ENCODE measurements around the gene TACSTD2.
"Not testable (repeated sequence)": the region's sequence is repeated elsewhere in the genome, so short reads cannot be mapped to it uniquely, and the experiment has no call there.

Gene TACSTD2

GRCh38 chr1:58586271-58586670, 9.2 kb upstream of the TACSTD2 start:
- no peak for DNase-seq

DNA sequence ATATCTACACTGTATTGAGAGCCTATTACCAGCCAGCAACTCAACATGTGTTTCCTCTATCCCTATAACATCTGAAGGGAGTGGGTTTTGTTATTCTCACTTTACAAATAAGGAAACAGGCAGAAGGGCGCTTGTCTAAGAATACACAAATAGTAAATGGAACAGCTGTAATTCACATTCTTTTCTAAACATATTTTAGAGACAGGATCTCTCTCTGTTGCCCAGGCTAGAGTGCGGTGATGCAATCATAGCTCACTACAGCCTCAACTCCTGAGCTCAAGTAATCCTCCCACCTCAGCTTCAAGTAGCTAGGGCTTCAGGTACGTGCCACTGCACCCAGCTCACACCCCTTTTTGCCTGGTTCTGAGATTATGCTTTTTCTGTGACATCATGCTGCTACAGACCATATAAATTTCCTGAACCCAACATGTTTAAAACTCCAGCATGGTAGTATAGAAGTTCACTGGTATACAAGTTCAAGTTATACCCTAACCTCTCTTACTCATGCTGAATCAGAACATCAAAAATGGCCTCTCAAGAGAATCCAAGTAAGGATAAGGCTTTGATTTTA, 8.6 kb upstream of the TACSTD2 start:
- no peak for DNase-seq

GRCh38 chr1:58585166-58585565, 8.1 kb upstream of the TACSTD2 start:
- DNase-seq = no peak

- no peak for DNase-seq
Observed at GRCh38 chr1:58584082-58584895, 7.2 kb upstream of the TACSTD2 start.

DNA sequence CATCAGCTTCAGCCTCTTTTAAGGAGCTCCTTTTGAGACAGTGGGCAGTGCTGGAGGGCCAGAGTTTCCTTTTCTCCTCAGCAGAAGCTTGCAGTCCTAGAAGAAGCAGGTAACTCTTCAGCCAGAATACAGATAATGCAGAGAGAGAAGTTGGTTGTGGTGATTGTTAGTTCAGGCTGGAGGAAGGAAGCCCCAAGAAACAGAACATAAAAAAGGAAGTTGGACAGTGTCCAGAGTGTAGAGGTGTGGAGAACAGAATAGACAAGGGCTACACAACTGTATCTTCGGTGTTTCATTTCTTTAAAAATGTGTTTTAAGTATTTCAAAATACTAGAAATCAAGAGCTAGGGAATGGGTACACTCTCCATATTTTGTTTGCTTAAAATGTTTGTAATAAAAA, 6.4 kb upstream of the TACSTD2 start:
- DNase-seq = no peak

- not testable (repeated sequence) for DNase-seq
Observed at GRCh38 chr1:58582143-58582542, 5.1 kb upstream of the TACSTD2 start.

DNA sequence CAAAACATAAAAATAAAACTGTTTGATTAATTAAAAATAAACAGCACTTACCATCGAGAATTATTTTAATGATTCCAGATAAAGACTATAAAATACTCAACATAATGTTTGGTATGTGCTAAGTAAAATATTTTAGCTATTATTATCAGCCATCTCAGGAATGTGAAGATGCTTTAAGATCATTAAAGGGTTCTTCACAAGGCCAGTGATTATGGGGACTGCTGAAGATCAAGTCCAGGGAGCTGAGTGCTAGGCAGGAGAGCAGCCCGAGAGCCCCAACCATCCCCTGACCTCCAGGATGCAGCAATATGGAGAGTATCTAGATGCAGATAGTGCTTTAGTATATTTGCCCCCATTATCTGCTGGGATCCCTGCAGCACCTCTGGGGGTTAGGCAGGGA, 4.6 kb upstream of the TACSTD2 start:
- no peak for DNase-seq

- DNase-seq = no peak
Observed at GRCh38 chr1:58580186-58580585, 3.1 kb upstream of the TACSTD2 start.

GRCh38 chr1:58577654-58578030, 590 bp upstream of the TACSTD2 start:
- no peak for DNase-seq

GRCh38 chr1:58576325-58576726, 726 bp downstream of the TACSTD2 start:
- no peak for DNase-seq

DNA sequence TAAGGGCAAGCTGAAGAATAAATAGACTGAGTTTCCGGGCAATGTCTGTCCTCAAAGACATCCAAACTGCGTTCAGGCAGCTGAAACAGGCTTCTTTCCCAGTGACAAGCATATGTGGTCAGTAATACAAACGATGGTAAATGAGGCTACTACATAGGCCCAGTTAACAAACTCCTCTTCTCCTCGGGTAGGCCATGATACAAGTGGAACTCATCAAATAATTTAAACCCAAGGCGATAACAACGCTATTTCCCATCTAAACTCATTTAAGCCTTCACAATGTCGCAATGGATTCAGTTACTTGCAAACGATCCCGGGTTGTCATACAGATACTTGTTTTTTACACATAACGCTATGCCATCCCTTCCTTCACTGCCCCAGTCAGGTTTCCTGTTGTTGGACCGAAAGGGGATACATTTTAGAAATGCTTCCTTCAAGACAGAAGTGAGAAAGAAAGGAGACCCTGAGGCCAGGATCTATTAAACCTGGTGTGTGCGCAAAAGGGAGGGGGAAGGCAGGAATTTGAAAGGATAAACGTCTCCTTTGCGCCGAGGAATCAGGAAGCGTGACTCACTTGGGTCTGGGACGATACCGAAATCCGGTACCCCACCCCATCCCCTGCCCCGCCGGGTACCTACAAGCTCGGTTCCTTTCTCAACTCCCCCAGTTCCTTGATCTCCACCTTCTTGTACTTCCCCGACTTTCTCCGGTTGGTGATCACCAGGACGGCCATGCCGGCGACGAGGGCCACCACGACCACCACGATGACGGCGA, 1.3 kb downstream of the TACSTD2 start:
- no peak for DNase-seq

DNA sequence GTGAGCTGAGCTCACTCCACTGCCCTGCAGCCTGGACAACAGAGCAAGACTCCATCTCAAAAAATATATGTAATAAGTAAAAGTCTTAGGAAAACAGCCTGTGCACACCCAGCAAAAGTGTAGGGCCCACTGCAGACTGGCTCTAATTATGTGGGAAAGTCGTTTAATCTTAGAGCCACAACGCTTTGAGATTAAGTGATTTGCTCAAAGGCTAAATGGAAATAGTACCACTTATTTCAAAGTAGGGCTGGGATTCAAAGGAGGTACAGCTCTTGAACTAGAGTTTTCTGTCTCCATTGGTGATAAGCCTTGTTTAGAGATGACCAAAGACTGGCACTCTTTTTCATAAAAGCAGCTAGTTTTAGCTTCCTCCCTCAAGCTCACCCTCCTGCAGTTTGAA, 2.2 kb downstream of the TACSTD2 start:
- DNase-seq = no peak

DNA sequence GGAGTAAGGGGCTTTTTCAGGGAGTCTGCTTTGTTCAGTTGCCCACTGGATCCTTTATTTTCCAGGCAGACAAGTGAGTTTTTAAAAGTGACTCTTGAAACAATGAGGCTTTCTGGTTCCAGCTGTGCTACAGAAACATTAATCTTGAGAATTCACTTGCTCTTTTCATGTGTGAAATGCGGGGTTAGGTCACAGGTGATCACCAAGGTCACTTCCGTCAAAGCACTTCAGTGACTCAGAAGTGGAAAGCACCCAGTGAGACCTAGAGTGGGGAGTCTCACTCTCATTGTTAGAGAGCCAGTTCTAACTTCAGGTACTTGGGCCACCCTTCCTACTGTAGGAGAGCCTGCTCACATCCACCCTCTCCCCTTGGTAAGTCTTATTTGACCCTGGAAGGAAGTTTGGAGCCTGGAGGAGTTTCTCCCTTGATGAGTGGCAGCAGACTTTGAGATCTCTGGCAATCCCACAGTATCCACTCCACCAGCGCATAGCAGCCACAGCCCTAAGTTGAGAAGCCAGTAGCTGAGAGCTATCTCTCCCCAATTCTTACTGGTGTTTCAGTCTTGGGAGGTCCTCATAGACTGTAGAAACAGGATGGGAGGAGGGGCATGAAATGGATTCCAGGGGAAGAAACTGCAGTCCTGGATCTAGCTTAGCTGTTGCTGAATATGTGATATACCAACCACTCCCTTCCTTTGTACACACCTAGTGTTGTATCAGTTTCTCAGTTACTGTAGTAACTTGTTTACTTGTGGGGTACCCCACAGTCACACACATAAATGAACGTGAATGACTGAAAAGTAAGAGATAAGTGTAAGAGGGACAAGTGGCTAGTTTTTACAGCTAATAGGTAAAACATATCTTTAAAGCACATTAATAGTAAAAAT, 3.1 kb downstream of the TACSTD2 start:
- no peak for DNase-seq

DNA sequence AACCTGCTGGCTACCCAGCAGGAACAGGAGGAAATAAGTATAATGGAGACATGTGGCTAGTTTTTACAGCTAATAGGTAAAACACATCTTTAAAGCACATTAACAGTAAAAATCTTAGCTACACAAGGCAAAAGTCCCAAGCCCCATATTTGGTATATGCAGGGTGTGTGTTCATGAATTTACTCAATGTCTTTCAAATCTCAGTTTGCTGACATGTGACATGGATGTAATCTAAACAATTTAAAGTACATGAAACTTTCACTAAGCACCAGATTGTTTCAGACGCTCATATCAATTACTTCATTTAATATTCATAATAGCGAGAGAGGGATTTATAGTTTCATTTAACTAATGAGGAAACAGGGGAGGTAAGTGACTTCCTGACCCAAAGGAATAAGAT, 3.9 kb downstream of the TACSTD2 start:
- DNase-seq = no peak

DNA sequence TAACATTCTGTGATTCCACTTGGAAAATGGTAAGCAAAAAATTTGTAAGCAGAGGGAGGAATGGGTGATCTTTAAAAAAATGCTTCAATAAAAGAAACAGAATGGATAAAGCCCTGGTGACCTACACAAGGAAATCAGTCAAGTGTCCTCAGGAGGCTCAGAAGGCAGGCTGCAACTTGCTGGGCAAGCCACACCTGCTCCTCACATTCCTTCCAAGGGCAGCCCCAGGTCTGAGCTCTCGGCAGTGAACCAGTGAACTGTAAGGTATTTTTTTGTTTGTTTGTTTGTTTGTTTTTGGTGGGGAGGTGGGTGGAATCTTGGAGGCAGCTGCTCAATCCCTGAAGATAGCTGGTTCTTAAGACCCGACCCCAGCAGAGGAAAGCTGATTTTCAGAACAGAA, 4.4 kb downstream of the TACSTD2 start:
- DNase-seq = no peak

GRCh38 chr1:58571616-58572015, 5.4 kb downstream of the TACSTD2 start:
- DNase-seq = no peak

- DNase-seq = no peak
Observed at GRCh38 chr1:58570817-58571216, 6.2 kb downstream of the TACSTD2 start.

DNA sequence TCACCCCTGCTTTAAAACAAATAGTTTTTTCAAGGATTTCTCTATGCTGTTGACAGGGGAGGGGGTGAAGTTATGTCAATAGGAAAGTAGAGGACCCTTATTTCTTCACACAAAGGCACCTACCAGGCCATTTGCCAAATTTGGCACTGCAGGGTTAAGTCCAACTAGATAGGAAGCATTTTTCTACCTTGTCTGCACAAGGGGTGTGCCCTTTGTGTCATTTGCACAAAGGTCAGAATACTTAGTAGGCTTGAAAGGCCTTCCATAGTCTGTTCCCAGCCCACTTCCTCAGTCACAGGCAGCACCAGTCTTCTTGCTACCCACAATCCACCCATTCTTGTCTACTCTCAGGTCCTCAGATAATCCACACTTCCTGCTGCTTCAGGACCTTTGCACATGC, 7.0 kb downstream of the TACSTD2 start:
- no peak for DNase-seq

GRCh38 chr1:58568911-58569310, 8.1 kb downstream of the TACSTD2 start:
- DNase-seq = no peak

- DNase-seq = no peak
Observed at GRCh38 chr1:58568271-58568860, 8.7 kb downstream of the TACSTD2 start.

GRCh38 chr1:58566339-58566738, 10.7 kb downstream of the TACSTD2 start:
- no peak for DNase-seq

DNA sequence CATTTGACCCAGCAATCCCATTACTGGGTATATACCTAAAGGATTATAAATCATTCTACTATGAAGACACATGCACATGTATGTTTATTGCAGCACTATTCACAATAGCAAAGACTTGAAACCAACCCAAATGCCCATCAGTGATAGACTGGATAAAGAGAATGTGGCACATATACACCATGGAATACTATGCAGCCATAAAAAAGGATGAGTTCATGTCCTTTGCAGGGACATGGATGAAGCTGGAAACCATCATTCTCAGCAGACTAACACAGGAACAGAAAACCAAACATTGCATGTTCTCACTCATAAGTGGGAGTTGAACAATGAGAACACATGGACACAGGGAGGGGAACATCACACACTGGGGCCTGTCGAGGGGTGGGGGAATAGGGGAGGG, 13.3 kb downstream of the TACSTD2 start:
- DNase-seq = not testable (repeated sequence)

DNA sequence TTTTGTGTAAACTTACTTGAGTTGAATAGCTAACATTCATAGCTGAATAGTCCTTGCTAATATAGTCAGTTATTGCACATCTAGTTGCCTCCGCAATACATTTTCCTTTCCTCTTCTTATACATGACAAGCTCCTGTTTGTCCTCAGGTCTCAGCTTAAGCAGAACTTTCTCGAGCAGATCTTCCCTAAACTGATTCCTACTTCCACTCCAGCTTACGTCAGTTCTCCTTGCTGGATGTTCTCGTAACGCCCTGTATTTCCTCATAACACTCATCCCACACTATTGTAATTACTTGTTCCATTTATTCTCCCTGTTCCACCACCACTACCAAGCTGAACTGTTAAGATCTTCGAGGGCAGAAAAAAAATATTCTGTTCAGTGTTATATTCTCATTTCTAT, 15.4 kb downstream of the TACSTD2 start:
- DNase-seq = no peak

Measured in DMS 273 treated with DMSO at 0.1 percent for 48 hours (cell line).